A549 (cell line): ENCODE data around the gene KCNK6. TPM values are rescaled to one million over a fixed set of nuclear protein-coding genes. Genes with fewer than 3 reads are reported as not detected.
A peak's percentile ranks its signal among the peaks of the same experiment; 100 is the strongest.

Experiments used
- CBX2 ChIP-seq: fragments of 200-600 bp; sonication (generic); IDR thresholded peaks from 2 replicates; pipeline ENCODE4 v1.6.1; 2016; ENCODE audit warnings: low read depth, mild to moderate bottlenecking, borderline replicate concordance
- CEBPB ChIP-seq, 2 experiments: fragments of >200 bp in 1 of 2; sonication (Bioruptor Twin) in 1 of 2; formaldehyde crosslinking in 1 of 2; IDR thresholded peaks; 2 replicates each; pipeline ENCODE4 v1.6.1; 2012 to 2016
- CHD4 ChIP-seq: fragments of 200-600 bp; sonication (generic); IDR thresholded peaks from 2 replicates; pipeline ENCODE4 v1.6.1; 2016; ENCODE audit warnings: antibody characterized with exemption, mild to moderate bottlenecking, borderline replicate concordance
- EHMT2 ChIP-seq: fragments of 200-600 bp; sonication (generic); IDR thresholded peaks from 2 replicates; pipeline ENCODE4 v1.6.1; 2016; ENCODE audit warnings: antibody characterized with exemption, low read depth, mild to moderate bottlenecking, moderate library complexity
- EP300 ChIP-seq, 2 experiments: fragments of >200 bp; sonication (Bioruptor Twin); formaldehyde crosslinking; IDR thresholded peaks; 2 replicates in 1 of 2; 3 replicates in 1 of 2; pipeline ENCODE4 v1.6.1; 2016 to 2017
- ESRRA ChIP-seq: fragments of 150-350 bp; IDR thresholded peaks from 2 replicates; pipeline ENCODE4 v1.6.1; 2014; ENCODE audit warnings: mild to moderate bottlenecking, low read length, borderline replicate concordance
- FOSB ChIP-seq: fragments of 250-450 bp; sonication (Bioruptor Pico); IDR thresholded peaks from 2 replicates; pipeline ENCODE4 v1.5.0; 2020; ENCODE audit warnings: mild to moderate bottlenecking, moderate library complexity
- FOXS1 ChIP-seq: fragments of 250-450 bp; sonication (Bioruptor Pico); IDR thresholded peaks from 2 replicates; pipeline ENCODE4 v1.5.0; 2020; ENCODE audit warnings: mild to moderate bottlenecking, moderate library complexity
- GATA3 ChIP-seq: IDR thresholded peaks from 2 replicates; pipeline ENCODE4 v1.6.1; 2012; ENCODE audit warnings: borderline replicate concordance
- HOXA7 ChIP-seq: fragments of 250-450 bp; sonication (Bioruptor Pico); IDR thresholded peaks from 2 replicates; pipeline ENCODE4 v1.5.0; 2020; ENCODE audit warnings: mild to moderate bottlenecking, moderate library complexity
- HOXB13 ChIP-seq: fragments of 250-450 bp; sonication (Bioruptor Pico); IDR thresholded peaks from 2 replicates; pipeline ENCODE4 v1.5.0; 2020; ENCODE audit warnings: low read depth, mild to moderate bottlenecking, moderate library complexity
- HOXB5 ChIP-seq: fragments of 250-450 bp; sonication (Bioruptor Pico); IDR thresholded peaks from 2 replicates; pipeline ENCODE4 v1.5.0; 2020; ENCODE audit warnings: mild to moderate bottlenecking, moderate library complexity
- KDM1A ChIP-seq: fragments of 200-600 bp; sonication (generic); IDR thresholded peaks from 2 replicates; pipeline ENCODE4 v1.6.1; 2016; ENCODE audit warnings: low read depth, mild to moderate bottlenecking
- KDM5A ChIP-seq: fragments of 200-600 bp; sonication (generic); IDR thresholded peaks from 2 replicates; pipeline ENCODE4 v1.6.1; 2016; ENCODE audit warnings: antibody characterized with exemption, mild to moderate bottlenecking
- MAFK ChIP-seq: fragments of 450-650 bp; IDR thresholded peaks from 2 replicates; pipeline ENCODE4 v1.6.1; 2014; ENCODE audit not compliant: partially characterized antibody
- MAZ ChIP-seq: fragments of 150-350 bp; IDR thresholded peaks from 2 replicates; pipeline ENCODE4 v1.6.1; 2014; ENCODE audit warnings: antibody characterized with exemption, low read depth, low read length, borderline replicate concordance
- NFE2L2 ChIP-seq: fragments of 150-350 bp; conservative IDR thresholded peaks from 2 replicates; pipeline ENCODE4 v1.6.1; 2014; ENCODE audit warnings: low read length
- NR3C1 ChIP-seq: fragments of >200 bp; sonication (Bioruptor Twin); formaldehyde crosslinking; IDR thresholded peaks from 3 replicates; pipeline ENCODE4 v1.6.1; 2017
- POLR2A ChIP-seq: IDR thresholded peaks from 2 replicates; pipeline ENCODE4 v1.6.1; 2012; ENCODE audit warnings: mild to moderate bottlenecking, low read length
- POLR2AphosphoS2 ChIP-seq: conservative IDR thresholded peaks from 2 replicates; pipeline ENCODE4 v1.6.1; 2012; ENCODE audit warnings: low read length, improper control_type of control experiment, inconsistent platforms
- RAD21 ChIP-seq, 2 experiments: fragments of >200 bp in 1 of 2; sonication (Bioruptor Twin) in 1 of 2; formaldehyde crosslinking in 1 of 2; IDR thresholded peaks in 1 of 2; conservative IDR thresholded peaks in 1 of 2; 2 replicates in 1 of 2; 3 replicates in 1 of 2; pipeline ENCODE4 v1.6.1; 2012 to 2018; ENCODE audit warnings: inconsistent platforms in 1 of 2
- RARB ChIP-seq: fragments of 250-450 bp; sonication (Bioruptor Pico); IDR thresholded peaks from 2 replicates; pipeline ENCODE4 v1.8.0; 2021; ENCODE audit warnings: mild to moderate bottlenecking, moderate library complexity
- RFX5 ChIP-seq: fragments of 450-650 bp; IDR thresholded peaks from 2 replicates; pipeline ENCODE4 v1.7.1; 2014; ENCODE audit warnings: antibody characterized with exemption, mild to moderate bottlenecking, moderate library complexity
- RNF2 ChIP-seq: fragments of 200-600 bp; sonication (generic); IDR thresholded peaks from 2 replicates; pipeline ENCODE4 v1.6.1; 2016; ENCODE audit warnings: low read depth, mild to moderate bottlenecking, antibody characterized with exemption, moderate library complexity, borderline replicate concordance
- SMC3 ChIP-seq: fragments of >200 bp; sonication (Bioruptor Twin); formaldehyde crosslinking; IDR thresholded peaks from 3 replicates; pipeline ENCODE4 v1.6.1; 2018; ENCODE audit warnings: inconsistent platforms
- SREBF2 ChIP-seq: fragments of 450-650 bp; IDR thresholded peaks from 2 replicates; pipeline ENCODE4 v1.6.1; 2014; ENCODE audit warnings: mild to moderate bottlenecking, moderate library complexity
- TFCP2L1 ChIP-seq: fragments of 250-450 bp; sonication (Bioruptor Pico); IDR thresholded peaks from 2 replicates; pipeline ENCODE4 v1.5.0; 2021; ENCODE audit warnings: mild to moderate bottlenecking
- ZC3H11A ChIP-seq: fragments of 450-650 bp; IDR thresholded peaks from 2 replicates; pipeline ENCODE4 v1.6.1; 2014; ENCODE audit warnings: antibody characterized with exemption, mild to moderate bottlenecking
- ZNF302 ChIP-seq: fragments of 250-450 bp; sonication (Bioruptor Pico); IDR thresholded peaks from 2 replicates; pipeline ENCODE4 v1.9.0; 2021; ENCODE audit warnings: inconsistent platforms, mild to moderate bottlenecking, moderate library complexity
- ZSCAN20 ChIP-seq: fragments of 250-450 bp; sonication (Bioruptor Pico); IDR thresholded peaks from 2 replicates; pipeline ENCODE4 v1.8.0; 2022; ENCODE audit warnings: mild to moderate bottlenecking, moderate library complexity
- polyA plus RNA-seq, 4 experiments: library from polyadenylated mRNA; depleted of rRNA in 3 of 4; stranded (reverse); fragments of >200 nt; fragmentation: RNase III in 1 of 4; extraction: RNeasy Plus Mini Kit Qiagen cat#74134 plus additional on column Dnase treatment in 1 of 4; gene quantifications; 2 replicates in 3 of 4; 3 replicates in 1 of 4; pipeline ENCODE4 v1.2.3, GENCODE V29; 2011 to 2017
- TF ChIP-seq, protein P1 (sequence below): fragments of 450-650 bp; IDR thresholded peaks from 2 replicates; pipeline ENCODE4 v1.6.1; 2014; ENCODE audit warnings: antibody characterized with exemption
- TF ChIP-seq, protein P2 (sequence below): fragments of >200 bp; sonication (Bioruptor Twin); formaldehyde crosslinking; IDR thresholded peaks from 2 replicates; pipeline ENCODE4 v1.6.1; 2016
- TF ChIP-seq, protein P3 (sequence below): fragments of 250-450 bp; sonication (Bioruptor Pico); IDR thresholded peaks from 2 replicates; pipeline ENCODE4 v1.5.0; 2021; ENCODE audit warnings: mild to moderate bottlenecking, moderate library complexity, borderline replicate concordance
- TF ChIP-seq, protein P4 (sequence below): fragments of 150-350 bp; IDR thresholded peaks from 2 replicates; pipeline ENCODE4 v1.6.1; 2014; ENCODE audit warnings: low read depth, mild to moderate bottlenecking, low read length
- TF ChIP-seq, protein P5 (sequence below): IDR thresholded peaks from 2 replicates; pipeline ENCODE4 v1.6.1; 2012
- TF ChIP-seq, protein P6 (sequence below): fragments of >200 bp; sonication (Bioruptor Twin); formaldehyde crosslinking; IDR thresholded peaks from 3 replicates; pipeline ENCODE4 v1.5.1; 2016
- TF ChIP-seq, protein P7 (sequence below): fragments of >200 bp; sonication (Bioruptor Twin); formaldehyde crosslinking; IDR thresholded peaks from 3 replicates; pipeline ENCODE4 v1.6.1; 2016

KCNK6 gene
- polyA plus RNA-seq, 2 of the 4 experiments (the other 2 are of a cell fraction) = 2.4 to 2.8 TPM

DNA sequence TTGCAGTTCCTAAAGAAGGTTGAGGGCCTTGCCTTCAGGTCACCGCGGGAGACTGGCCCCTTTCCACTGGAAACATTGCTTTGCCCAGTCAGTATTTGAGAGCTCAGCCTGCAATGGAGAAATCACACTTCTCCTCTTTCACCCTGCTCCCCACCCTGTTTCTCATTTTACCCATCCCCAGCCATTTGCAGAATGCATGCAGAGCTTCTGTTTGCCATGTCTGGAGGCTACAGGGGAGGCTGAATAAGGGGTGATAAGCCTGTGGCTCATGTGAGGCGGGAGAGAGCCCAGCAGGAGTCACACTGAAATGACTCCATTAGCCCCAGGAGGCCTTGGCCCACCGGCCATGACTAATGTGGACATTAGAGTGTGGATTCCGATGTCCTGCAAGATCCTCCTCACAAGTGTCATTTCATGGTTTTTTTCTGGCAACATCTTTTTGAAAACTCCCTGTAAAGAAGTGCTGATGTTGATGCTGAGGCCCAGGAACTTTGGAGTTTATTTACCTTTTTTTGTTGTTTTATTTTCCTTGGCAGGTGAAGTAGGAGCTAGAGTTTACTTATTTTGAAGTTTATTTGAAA, 49.0 kb upstream of the KCNK6 start (continued):
- no peak for TF ChIP-seq KDM5A
- TF ChIP-seq, protein P1, sequence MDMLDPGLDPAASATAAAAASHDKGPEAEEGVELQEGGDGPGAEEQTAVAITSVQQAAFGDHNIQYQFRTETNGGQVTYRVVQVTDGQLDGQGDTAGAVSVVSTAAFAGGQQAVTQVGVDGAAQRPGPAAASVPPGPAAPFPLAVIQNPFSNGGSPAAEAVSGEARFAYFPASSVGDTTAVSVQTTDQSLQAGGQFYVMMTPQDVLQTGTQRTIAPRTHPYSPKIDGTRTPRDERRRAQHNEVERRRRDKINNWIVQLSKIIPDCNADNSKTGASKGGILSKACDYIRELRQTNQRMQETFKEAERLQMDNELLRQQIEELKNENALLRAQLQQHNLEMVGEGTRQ = no peak
- TF ChIP-seq RARB (CRISPR knock-in tag) = no peak
- TF ChIP-seq HOXB5 (CRISPR knock-in tag) = no peak
- TF ChIP-seq ZC3H11A = no peak
- TF ChIP-seq, protein P2, sequence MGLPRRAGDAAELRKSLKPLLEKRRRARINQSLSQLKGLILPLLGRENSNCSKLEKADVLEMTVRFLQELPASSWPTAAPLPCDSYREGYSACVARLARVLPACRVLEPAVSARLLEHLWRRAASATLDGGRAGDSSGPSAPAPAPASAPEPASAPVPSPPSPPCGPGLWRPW = no peak
- TF ChIP-seq NFE2L2 = no peak
- no peak for TF ChIP-seq RNF2
- no peak for TF ChIP-seq NR3C1
- TF ChIP-seq KDM1A = no peak
- TF ChIP-seq ZNF302 (CRISPR knock-in tag) = 0 out of 2 replicates have a peak, but pooled peaks have one; percentile 26
- no peak for TF ChIP-seq TFCP2L1
- no peak for TF ChIP-seq SREBF2
- TF ChIP-seq GATA3 = peak; percentile 94
- TF ChIP-seq, protein P3, sequence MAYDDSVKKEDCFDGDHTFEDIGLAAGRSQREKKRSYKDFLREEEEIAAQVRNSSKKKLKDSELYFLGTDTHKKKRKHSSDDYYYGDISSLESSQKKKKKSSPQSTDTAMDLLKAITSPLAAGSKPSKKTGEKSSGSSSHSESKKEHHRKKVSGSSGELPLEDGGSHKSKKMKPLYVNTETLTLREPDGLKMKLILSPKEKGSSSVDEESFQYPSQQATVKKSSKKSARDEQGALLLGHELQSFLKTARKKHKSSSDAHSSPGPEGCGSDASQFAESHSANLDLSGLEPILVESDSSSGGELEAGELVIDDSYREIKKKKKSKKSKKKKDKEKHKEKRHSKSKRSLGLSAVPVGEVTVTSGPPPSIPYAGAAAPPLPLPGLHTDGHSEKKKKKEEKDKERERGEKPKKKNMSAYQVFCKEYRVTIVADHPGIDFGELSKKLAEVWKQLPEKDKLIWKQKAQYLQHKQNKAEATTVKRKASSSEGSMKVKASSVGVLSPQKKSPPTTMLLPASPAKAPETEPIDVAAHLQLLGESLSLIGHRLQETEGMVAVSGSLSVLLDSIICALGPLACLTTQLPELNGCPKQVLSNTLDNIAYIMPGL (CRISPR knock-in tag) = no peak
- TF ChIP-seq HOXB13 (CRISPR knock-in tag) = peak; percentile 28; the same call in 1 of the 2 replicates
- no peak for TF ChIP-seq HOXA7 (CRISPR knock-in tag)
- TF ChIP-seq MAFK = peak; percentile 18
- TF ChIP-seq EP300 (IDR thresholded peaks at IDR 0.05) = peak; percentile 35 to 81; a peak in 3 of 5 replicates
- TF ChIP-seq POLR2A = no peak
- no peak; the same call in 2 of the 3 replicates for TF ChIP-seq SMC3
- no peak for TF ChIP-seq ZSCAN20 (CRISPR knock-in tag)
- no peak for TF ChIP-seq ESRRA
- no peak for TF ChIP-seq POLR2AphosphoS2
- TF ChIP-seq, protein P4, sequence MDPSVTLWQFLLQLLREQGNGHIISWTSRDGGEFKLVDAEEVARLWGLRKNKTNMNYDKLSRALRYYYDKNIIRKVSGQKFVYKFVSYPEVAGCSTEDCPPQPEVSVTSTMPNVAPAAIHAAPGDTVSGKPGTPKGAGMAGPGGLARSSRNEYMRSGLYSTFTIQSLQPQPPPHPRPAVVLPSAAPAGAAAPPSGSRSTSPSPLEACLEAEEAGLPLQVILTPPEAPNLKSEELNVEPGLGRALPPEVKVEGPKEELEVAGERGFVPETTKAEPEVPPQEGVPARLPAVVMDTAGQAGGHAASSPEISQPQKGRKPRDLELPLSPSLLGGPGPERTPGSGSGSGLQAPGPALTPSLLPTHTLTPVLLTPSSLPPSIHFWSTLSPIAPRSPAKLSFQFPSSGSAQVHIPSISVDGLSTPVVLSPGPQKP = no peak
- no peak for TF ChIP-seq FOSB (CRISPR knock-in tag)
- TF ChIP-seq, protein P5, sequence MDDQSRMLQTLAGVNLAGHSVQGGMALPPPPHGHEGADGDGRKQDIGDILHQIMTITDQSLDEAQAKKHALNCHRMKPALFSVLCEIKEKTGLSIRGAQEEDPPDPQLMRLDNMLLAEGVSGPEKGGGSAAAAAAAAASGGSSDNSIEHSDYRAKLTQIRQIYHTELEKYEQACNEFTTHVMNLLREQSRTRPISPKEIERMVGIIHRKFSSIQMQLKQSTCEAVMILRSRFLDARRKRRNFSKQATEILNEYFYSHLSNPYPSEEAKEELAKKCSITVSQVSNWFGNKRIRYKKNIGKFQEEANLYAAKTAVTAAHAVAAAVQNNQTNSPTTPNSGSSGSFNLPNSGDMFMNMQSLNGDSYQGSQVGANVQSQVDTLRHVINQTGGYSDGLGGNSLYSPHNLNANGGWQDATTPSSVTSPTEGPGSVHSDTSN = peak; percentile 86
- TF ChIP-seq CEBPB (IDR thresholded peaks at IDR 0.05) = peak; percentile 25 to 66; a peak in 2 of 4 replicates
- no peak for TF ChIP-seq EHMT2
- TF ChIP-seq MAZ = no peak
- peak; percentile 55; the same call in 1 of the 2 replicates for TF ChIP-seq FOXS1 (CRISPR knock-in tag)
- TF ChIP-seq, protein P6, sequence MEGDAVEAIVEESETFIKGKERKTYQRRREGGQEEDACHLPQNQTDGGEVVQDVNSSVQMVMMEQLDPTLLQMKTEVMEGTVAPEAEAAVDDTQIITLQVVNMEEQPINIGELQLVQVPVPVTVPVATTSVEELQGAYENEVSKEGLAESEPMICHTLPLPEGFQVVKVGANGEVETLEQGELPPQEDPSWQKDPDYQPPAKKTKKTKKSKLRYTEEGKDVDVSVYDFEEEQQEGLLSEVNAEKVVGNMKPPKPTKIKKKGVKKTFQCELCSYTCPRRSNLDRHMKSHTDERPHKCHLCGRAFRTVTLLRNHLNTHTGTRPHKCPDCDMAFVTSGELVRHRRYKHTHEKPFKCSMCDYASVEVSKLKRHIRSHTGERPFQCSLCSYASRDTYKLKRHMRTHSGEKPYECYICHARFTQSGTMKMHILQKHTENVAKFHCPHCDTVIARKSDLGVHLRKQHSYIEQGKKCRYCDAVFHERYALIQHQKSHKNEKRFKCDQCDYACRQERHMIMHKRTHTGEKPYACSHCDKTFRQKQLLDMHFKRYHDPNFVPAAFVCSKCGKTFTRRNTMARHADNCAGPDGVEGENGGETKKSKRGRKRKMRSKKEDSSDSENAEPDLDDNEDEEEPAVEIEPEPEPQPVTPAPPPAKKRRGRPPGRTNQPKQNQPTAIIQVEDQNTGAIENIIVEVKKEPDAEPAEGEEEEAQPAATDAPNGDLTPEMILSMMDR = no peak
- TF ChIP-seq, protein P7, sequence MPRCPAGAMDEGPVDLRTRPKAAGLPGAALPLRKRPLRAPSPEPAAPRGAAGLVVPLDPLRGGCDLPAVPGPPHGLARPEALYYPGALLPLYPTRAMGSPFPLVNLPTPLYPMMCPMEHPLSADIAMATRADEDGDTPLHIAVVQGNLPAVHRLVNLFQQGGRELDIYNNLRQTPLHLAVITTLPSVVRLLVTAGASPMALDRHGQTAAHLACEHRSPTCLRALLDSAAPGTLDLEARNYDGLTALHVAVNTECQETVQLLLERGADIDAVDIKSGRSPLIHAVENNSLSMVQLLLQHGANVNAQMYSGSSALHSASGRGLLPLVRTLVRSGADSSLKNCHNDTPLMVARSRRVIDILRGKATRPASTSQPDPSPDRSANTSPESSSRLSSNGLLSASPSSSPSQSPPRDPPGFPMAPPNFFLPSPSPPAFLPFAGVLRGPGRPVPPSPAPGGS = peak; percentile 70; the same call in 1 of the 3 replicates
- TF ChIP-seq CBX2 = no peak
- TF ChIP-seq CHD4 = no peak
- peak; percentile 32 to 45; a peak in 2 of 5 replicates for TF ChIP-seq RAD21 (conservative IDR thresholded peaks at IDR 0.05 in 1 of 2, IDR thresholded peaks at IDR 0.05 in 1 of 2)
- TF ChIP-seq RFX5 = no peak
